Activated naive CD4-positive, alpha-beta T cell treated with anti-CD3 and anti-CD28 coated beads for 36 hours (primary cell): Measurements from ENCODE around the gene TGFB1. TPM values are rescaled to one million over a fixed set of nuclear protein-coding genes. Genes with fewer than 3 reads are reported as not detected.

Experiments
- CTCF ChIA-PET: fragments of 350-600 bp; sonication (Branson Sonifier 250); formaldehyde crosslinking; loops from one replicate; lab custom pipeline; 2021; ENCODE audit warnings: antibody characterized with exemption; lab: Charles Lee
- DNase-seq: peaks from one replicate; pipeline ENCODE4 v3.0.0-alpha.2; 2020
- H3K27ac Mint-ChIP-seq: one replicate; pipeline ENCODE4 v1.8.0; 2021; ENCODE audit warnings: mild to moderate bottlenecking, mixed read lengths
- H3K27me3 Mint-ChIP-seq: one replicate; pipeline ENCODE4 v1.8.0; 2021; ENCODE audit warnings: low read depth, mixed read lengths
- H3K36me3 Mint-ChIP-seq: one replicate; pipeline ENCODE4 v1.8.0; 2021; ENCODE audit warnings: low read depth, mixed read lengths
- H3K4me1 Mint-ChIP-seq: one replicate; pipeline ENCODE4 v1.8.0; 2021; ENCODE audit warnings: low read depth, mixed read lengths
- H3K4me3 Mint-ChIP-seq: one replicate; pipeline ENCODE4 v1.8.0; 2021; ENCODE audit warnings: mild to moderate bottlenecking, moderate library complexity, mixed read lengths
- H3K9me3 Mint-ChIP-seq: one replicate; pipeline ENCODE4 v1.8.0; 2021; ENCODE audit warnings: mixed read lengths
- intact Hi-C: fragments of 100-400 bp; cut with micrococcal nuclease; formaldehyde crosslinking; loops from one replicate; pipeline ENCODE4 v1.15.1; 2023
- total RNA-seq, 2 experiments: library from RNA; stranded (reverse); gene quantifications; one replicate each; pipeline ENCODE4 v1.2.3, GENCODE V29; 2021

TGFB1 gene
- total RNA-seq, 2 experiments from 2014 or later = 94.4 to 95.6 TPM

GRCh38 chr19:41324921-41325639, 28.6 kb downstream of the TGFB1 start:
- Mint-ChIP-seq H3K9me3 (no peaks in the 10 kb centered on the region), H3K4me3 (no peak overlapping the region), H3K36me3 (peaks cover 35% of the 10 kb centered on the region), H3K4me1 (peaks cover 45% of the 10 kb centered on the region), H3K27ac (peak overlapping the region; percentile 67), H3K27me3 (no peaks in the 10 kb centered on the region)
- no peak for DNase-seq
- intact Hi-C loops = no loop called here
- CTCF ChIA-PET = no interaction called here

- peaks cover 38% of the 10 kb centered on the region for H3K36me3 Mint-ChIP-seq
- H3K27me3 Mint-ChIP-seq = no peaks in the 10 kb centered on the region
- peak overlapping the region; percentile 67 for H3K27ac Mint-ChIP-seq
- CTCF ChIA-PET = no interaction called here
- no peak for DNase-seq
- no peak overlapping the region for H3K4me3 Mint-ChIP-seq
- peaks cover 45% of the 10 kb centered on the region for H3K4me1 Mint-ChIP-seq
- H3K9me3 Mint-ChIP-seq = no peaks in the 10 kb centered on the region
- intact Hi-C loops = no loop called here
Measured at GRCh38 chr19:41324231-41324702, 29.5 kb downstream of the TGFB1 start.

- Mint-ChIP-seq H3K36me3 (peaks cover 36% of the 10 kb centered on the region), H3K4me1 (peaks cover 38% of the 10 kb centered on the region), H3K4me3 (no peak overlapping the region), H3K27ac (peak overlapping the region; percentile 51), H3K27me3 (no peaks in the 10 kb centered on the region), H3K9me3 (no peaks in the 10 kb centered on the region)
- intact Hi-C loops = no loop called here
- CTCF ChIA-PET = no interaction called here
- no peak for DNase-seq
Measured at GRCh38 chr19:41323430-41324125, 30.1 kb downstream of the TGFB1 start.

GRCh38 chr19:41323023-41323422, 30.7 kb downstream of the TGFB1 start:
- peaks cover 32% of the 10 kb centered on the region for H3K36me3 Mint-ChIP-seq
- DNase-seq = no peak
- H3K27me3 Mint-ChIP-seq = no peaks in the 10 kb centered on the region
- CTCF ChIA-PET = no interaction called here
- no peaks in the 10 kb centered on the region for H3K9me3 Mint-ChIP-seq
- peak overlapping the region; percentile 35 for H3K27ac Mint-ChIP-seq
- intact Hi-C loops = no loop called here
- H3K4me1 Mint-ChIP-seq = peaks cover 33% of the 10 kb centered on the region
- H3K4me3 Mint-ChIP-seq = no peak overlapping the region

GRCh38 chr19:41322451-41322850, 31.3 kb downstream of the TGFB1 start:
- H3K27ac Mint-ChIP-seq = peak overlapping the region; percentile 35
- CTCF ChIA-PET = interaction anchor here (0.7 kb wide), 1 partner anchor 1076 kb away, joined by 6 read pairs; no protein-coding TSS in a partner anchor
- H3K4me3 Mint-ChIP-seq = no peak overlapping the region
- H3K27me3 Mint-ChIP-seq = no peaks in the 10 kb centered on the region
- peaks cover 30% of the 10 kb centered on the region for H3K4me1 Mint-ChIP-seq
- peaks cover 32% of the 10 kb centered on the region for H3K36me3 Mint-ChIP-seq
- DNase-seq = no peak
- H3K9me3 Mint-ChIP-seq = no peaks in the 10 kb centered on the region
- intact Hi-C loops = no loop called here

- Mint-ChIP-seq H3K4me1 (peaks cover 25% of the 10 kb centered on the region), H3K27me3 (no peaks in the 10 kb centered on the region)
- CTCF ChIA-PET = no interaction called here
Measured at GRCh38 chr19:41321600-41322270, 32.0 kb downstream of the TGFB1 start.

GRCh38 chr19:41321204-41321599, 32.5 kb downstream of the TGFB1 start:
- Mint-ChIP-seq H3K27ac (no peak overlapping the region), H3K4me1 (peaks cover 21% of the 10 kb centered on the region), H3K4me3 (no peak overlapping the region), H3K27me3 (no peaks in the 10 kb centered on the region), H3K36me3 (peaks cover 37% of the 10 kb centered on the region), H3K9me3 (no peaks in the 10 kb centered on the region)
- DNase-seq = no peak
- CTCF ChIA-PET = no interaction called here
- intact Hi-C loops = no loop called here

More at GRCh38 chr19:41321600-41322270, 32.0 kb downstream of the TGFB1 start:
- Mint-ChIP-seq H3K4me3 (no peak overlapping the region), H3K9me3 (no peaks in the 10 kb centered on the region), H3K27ac (peak overlapping the region; percentile 56), H3K36me3 (peaks cover 35% of the 10 kb centered on the region)
- DNase-seq = no peak
- intact Hi-C loops = no loop called here

- CTCF ChIA-PET = interaction anchor here (0.7 kb wide), 1 partner anchor 15 kb away, joined by 3 read pairs; no protein-coding TSS in a partner anchor
- H3K36me3 Mint-ChIP-seq = peaks cover 38% of the 10 kb centered on the region
- H3K4me1 Mint-ChIP-seq = peaks cover 21% of the 10 kb centered on the region
- intact Hi-C loops = no loop called here
- H3K9me3 Mint-ChIP-seq = no peaks in the 10 kb centered on the region
- H3K27me3 Mint-ChIP-seq = no peaks in the 10 kb centered on the region
- H3K4me3 Mint-ChIP-seq = no peak overlapping the region
- DNase-seq = no peak
- H3K27ac Mint-ChIP-seq = no peak overlapping the region
Measured at GRCh38 chr19:41320568-41320967, 33.2 kb downstream of the TGFB1 start.

- peaks cover 37% of the 10 kb centered on the region for H3K36me3 Mint-ChIP-seq
Measured at GRCh38 chr19:41320185-41320518, 33.6 kb downstream of the TGFB1 start.

GRCh38 chr19:41319500-41320184, 34.1 kb downstream of the TGFB1 start:
- H3K9me3 Mint-ChIP-seq = no peaks in the 10 kb centered on the region
- no peak for DNase-seq
- peaks cover 37% of the 10 kb centered on the region for H3K36me3 Mint-ChIP-seq
- no peak overlapping the region for H3K4me3 Mint-ChIP-seq
- CTCF ChIA-PET = no interaction called here
- H3K27me3 Mint-ChIP-seq = no peaks in the 10 kb centered on the region
- peak overlapping the region; percentile 24 for H3K27ac Mint-ChIP-seq
- H3K4me1 Mint-ChIP-seq = peaks cover 14% of the 10 kb centered on the region
- intact Hi-C loops = no loop called here

More at GRCh38 chr19:41320185-41320518, 33.6 kb downstream of the TGFB1 start:
- CTCF ChIA-PET = interaction anchor here (0.7 kb wide), 1 partner anchor 15 kb away, joined by 3 read pairs; no protein-coding TSS in a partner anchor
- Mint-ChIP-seq H3K27ac (peak overlapping the region; percentile 24), H3K4me1 (peaks cover 17% of the 10 kb centered on the region), H3K27me3 (no peaks in the 10 kb centered on the region), H3K9me3 (no peaks in the 10 kb centered on the region), H3K4me3 (no peak overlapping the region)
- no peak for DNase-seq
- intact Hi-C loops = no loop called here

GRCh38 chr19:41318696-41319499, 34.8 kb downstream of the TGFB1 start:
- Mint-ChIP-seq H3K27me3 (no peaks in the 10 kb centered on the region), H3K4me1 (peaks cover 12% of the 10 kb centered on the region), H3K9me3 (no peaks in the 10 kb centered on the region), H3K27ac (no peak overlapping the region), H3K4me3 (no peak overlapping the region), H3K36me3 (peaks cover 37% of the 10 kb centered on the region)
- CTCF ChIA-PET = no interaction called here
- intact Hi-C loops = no loop called here
- no peak for DNase-seq
